ENCODE measurements around the gene COX4I1.
"Not testable (repeated sequence)": the region's sequence is repeated elsewhere in the genome, so short reads cannot be mapped to it uniquely, and the experiment has no call there.

COX4I1 gene

GRCh38 chr16:85805442-85806045 lies 6.0 kb downstream of the COX4I1 start:
- DNase-seq, result no peak

DNA sequence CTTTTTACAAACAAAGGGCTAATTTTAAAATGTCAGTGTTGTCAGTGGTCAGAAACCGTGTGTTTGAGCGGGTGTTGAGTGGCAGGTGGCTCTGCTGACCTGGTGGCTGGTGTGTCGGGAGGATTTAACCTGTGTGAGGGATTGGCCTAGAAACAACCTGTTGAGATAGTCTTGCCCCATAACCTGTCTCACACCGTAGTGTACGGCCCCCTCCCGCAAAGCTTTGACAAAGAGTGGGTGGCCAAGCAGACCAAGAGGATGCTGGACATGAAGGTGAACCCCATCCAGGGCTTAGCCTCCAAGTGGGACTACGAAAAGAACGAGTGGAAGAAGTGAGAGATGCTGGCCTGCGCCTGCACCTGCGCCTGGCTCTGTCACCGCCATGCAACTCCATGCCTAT lies 7.0 kb downstream of the COX4I1 start:
- DNase-seq, result no peak

GRCh38 chr16:85807340-85807739 lies 7.8 kb downstream of the COX4I1 start:
- DNase-seq, result not testable (repeated sequence)

GRCh38 chr16:85808104-85808503 lies 8.6 kb downstream of the COX4I1 start:
- DNase-seq, result not testable (repeated sequence)

GRCh38 chr16:85808926-85809325 lies 9.4 kb downstream of the COX4I1 start:
- DNase-seq, result no peak

- DNase-seq, result no peak
Measured at GRCh38 chr16:85809645-85810044, 10.2 kb downstream of the COX4I1 start.

DNA sequence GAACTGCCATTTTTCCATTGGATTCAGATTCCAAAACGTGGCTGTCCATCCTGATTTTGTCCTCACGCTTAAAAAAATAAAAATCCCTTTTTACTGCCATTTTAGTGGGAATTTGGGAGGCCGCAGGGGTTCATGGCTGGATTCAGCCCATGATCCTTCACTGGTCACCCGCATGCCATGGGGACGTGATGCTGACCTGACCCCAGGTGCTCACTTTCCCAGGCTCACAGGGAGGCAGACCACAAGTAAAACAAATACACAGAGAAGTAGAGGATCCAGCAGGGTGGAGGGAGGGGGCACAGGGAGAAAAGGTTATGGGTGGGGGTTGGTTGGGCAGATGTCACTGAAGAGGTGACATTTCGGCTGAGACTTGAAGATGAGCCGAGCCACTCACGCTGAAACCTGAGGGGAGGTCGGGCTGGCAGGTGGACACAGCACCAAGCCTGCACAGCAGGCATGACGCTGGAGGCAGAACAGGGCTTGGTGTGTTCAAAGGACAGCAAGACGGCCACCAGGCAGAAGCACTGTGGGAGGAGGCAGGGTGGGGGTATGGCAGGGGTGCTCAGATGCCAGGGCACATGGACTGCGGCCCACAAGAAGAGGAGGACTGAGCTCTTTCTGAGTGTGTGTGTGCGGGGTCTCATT lies 10.7 kb downstream of the COX4I1 start:
- DNase-seq, result no peak

- no peak for DNase-seq
Measured at GRCh38 chr16:85810742-85811115, 11.2 kb downstream of the COX4I1 start.

- DNase-seq, result no peak
Measured at GRCh38 chr16:85812031-85812807, 12.7 kb downstream of the COX4I1 start.

- no peak for DNase-seq
Measured at GRCh38 chr16:85812811-85813700, 13.6 kb downstream of the COX4I1 start.

DNA sequence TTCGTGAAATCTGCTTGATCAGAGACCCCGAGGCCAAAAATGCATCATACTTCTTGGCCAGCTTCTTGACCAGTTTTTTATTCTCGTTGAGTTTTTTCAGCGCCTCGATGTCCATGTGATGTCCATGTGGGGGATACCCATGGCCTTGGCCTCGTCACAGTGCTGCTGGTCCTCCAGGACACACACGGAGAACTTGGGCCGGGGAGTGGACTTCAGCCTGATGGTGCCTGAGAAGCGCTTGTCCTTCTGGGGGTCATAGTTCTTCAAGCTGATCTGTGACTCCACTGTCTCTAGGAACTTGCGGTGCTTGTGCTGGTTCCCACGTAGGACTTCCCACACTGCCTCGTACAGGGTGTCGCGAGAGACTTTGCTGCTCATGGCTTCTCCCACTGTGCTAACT lies 16.7 kb downstream of the COX4I1 start:
- DNase-seq, result no peak

- not testable (repeated sequence) for DNase-seq
Measured at GRCh38 chr16:85817195-85817594, 17.7 kb downstream of the COX4I1 start.

DNA sequence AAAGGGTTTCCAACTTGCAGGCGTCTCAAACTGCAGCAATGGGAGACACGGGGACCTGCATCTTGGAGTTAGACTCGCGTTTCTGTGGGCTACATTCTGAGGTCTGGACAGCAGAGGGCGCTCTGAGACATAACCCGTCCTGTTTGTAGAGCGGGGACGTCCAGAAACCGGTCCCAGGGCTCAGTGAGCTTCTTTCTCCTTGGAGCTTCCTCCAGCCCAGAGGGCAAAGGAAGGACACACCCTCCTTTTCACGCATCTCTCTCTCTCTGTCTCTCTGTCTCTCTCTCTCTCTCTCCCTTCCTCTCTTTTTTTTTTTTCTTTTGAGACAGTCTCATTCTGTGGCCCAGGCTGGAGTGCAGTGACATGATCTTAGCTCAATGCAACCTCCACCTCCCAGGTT lies 19.8 kb downstream of the COX4I1 start:
- DNase-seq, result peak; percentile 81 to 83

GRCh38 chr16:85819771-85820170 lies 20.3 kb downstream of the COX4I1 start:
- no peak for DNase-seq

- DNase-seq, result no peak
Measured at GRCh38 chr16:85820604-85821372, 21.3 kb downstream of the COX4I1 start.

DNA sequence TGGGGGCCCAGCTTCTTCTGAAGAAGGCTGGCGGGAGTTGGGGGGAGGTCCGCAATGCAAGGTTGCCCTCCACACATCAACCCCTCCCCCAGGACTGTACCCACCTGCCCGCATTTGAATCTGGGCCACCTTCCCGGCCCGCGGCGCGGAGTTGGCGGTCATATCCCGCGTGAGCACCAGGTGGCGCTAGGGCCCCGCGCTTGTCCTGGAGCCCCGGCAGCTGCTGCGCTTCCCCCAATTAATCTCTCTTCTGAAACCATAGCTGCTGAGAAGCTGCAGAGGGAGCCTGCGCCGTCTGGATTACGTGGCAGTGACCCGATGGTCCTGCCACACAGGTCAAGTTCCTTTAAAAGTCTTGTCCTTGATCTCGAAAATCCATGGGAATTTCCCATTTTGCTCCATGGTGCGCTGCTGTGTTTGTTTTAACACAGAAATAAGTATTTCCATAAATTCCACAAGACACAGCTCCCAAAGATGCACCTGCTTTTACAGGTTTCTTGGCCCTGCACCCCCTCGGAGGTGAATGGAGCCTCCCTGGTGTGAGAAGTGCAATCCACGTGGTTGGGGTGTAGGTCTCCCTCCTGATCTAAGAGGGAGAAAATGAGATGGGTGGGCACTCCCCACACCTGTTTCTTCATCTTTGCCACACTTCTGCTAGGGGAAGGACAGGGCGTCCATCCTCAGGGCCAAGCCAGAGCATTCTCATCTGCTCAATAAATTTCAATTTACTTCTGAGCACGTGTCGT lies 22.1 kb downstream of the COX4I1 start:
- peak; percentile 77 to 81 for DNase-seq

DNA sequence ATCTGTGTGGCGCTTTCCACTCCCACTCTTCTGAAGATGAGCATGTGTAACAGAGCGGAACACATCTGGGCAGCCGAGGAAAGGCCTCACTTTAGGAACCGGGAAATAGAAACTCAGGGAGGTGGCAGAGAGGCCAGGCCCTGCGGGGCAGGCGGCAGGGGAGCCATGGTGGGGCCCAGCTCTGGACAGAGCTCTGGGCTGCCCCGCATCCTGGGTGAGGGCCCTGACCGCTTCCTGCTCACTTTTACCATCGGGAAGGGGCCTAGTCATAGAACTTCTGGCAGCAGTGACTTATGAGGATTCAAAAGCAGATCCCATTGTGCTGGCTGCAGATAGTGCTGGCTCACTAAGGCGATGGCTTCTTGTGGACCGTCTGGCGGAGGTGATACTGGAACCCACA lies 22.6 kb downstream of the COX4I1 start:
- DNase-seq, result no peak

- DNase-seq, result no peak
Measured at GRCh38 chr16:85823328-85823920, 23.9 kb downstream of the COX4I1 start.

- peak in 1 of 2 donors; percentile 59 for DNase-seq
Measured at GRCh38 chr16:85824161-85825135, 25.0 kb downstream of the COX4I1 start.

DNA sequence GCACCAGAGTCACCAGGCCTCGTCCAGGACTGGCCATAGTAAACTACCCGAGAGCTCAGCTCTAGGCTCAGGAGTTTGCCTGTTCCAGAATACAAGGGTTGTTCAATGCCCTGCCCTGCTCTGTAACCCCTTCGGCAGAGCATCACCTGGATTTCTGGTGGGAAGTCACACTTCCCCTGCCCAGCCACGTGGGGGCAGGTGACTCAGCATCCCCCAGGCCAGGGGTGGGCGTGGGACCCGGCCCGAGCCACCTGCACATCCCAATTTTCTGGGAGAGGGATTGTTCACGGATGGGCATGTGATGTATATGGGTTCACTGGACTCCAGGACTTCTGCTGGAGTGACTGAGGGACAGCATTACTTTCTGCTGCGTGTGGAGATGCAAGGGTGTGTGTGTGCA lies 25.8 kb downstream of the COX4I1 start:
- DNase-seq, result no peak

Data from CD4-positive, alpha-beta T cell treated with Interleukin-1 beta for 1 hour (primary cell).